Neural crest cell (in vitro differentiated cells): ENCODE data around the gene SMIM5. TPM values are rescaled to one million over a fixed set of nuclear protein-coding genes. Genes with fewer than 3 reads are reported as not detected.
A peak's percentile ranks its signal among the peaks of the same experiment; 100 is the strongest.

Experiments
- DNase-seq: peaks from one replicate; pipeline ENCODE4 v3.0.0; 2021; ENCODE audit warnings: low read depth, mixed read lengths, low spot score
- H3K27ac Mint-ChIP-seq: one replicate; pipeline ENCODE4 v1.8.0; 2021; ENCODE audit warnings: mild to moderate bottlenecking, mixed read lengths; ENCODE audit not compliant: unreplicated experiment
- H3K27me3 Mint-ChIP-seq: 2 replicates; pipeline ENCODE4 v1.8.0; 2021; ENCODE audit warnings: low read depth, mild to moderate bottlenecking, mixed read lengths
- H3K36me3 Mint-ChIP-seq: 2 replicates; pipeline ENCODE4 v1.8.0; 2021; ENCODE audit warnings: low read depth, mild to moderate bottlenecking, mixed read lengths
- H3K4me1 Mint-ChIP-seq: 2 replicates; pipeline ENCODE4 v1.8.0; 2021; ENCODE audit warnings: mixed read lengths
- H3K4me3 Mint-ChIP-seq: one replicate; pipeline ENCODE4 v1.8.0; 2021; ENCODE audit warnings: mild to moderate bottlenecking, mixed read lengths
- H3K9me3 Mint-ChIP-seq: 2 replicates; pipeline ENCODE4 v1.8.0; 2021; ENCODE audit warnings: mixed read lengths
- CTCF ChIP-seq: fragments of 200-600 bp; sonication (generic); conservative IDR thresholded peaks from 2 replicates; pipeline ENCODE4 v1.5.0; 2021; ENCODE audit warnings: antibody characterized with exemption, mild to moderate bottlenecking
- total RNA-seq: library from RNA; stranded (reverse); gene quantifications from 2 replicates; pipeline ENCODE4 v1.2.1, GENCODE V29; 2021

SMIM5 gene
- total RNA-seq, 1 donor from 2014 or later = not detected

- no peaks in the 10 kb centered on the region for H3K36me3 Mint-ChIP-seq
- TF ChIP-seq CTCF = no peak
- DNase-seq = peak; percentile 14
- H3K4me3 Mint-ChIP-seq = peak overlapping the region; percentile 82
- H3K27ac Mint-ChIP-seq = no peak overlapping the region
- H3K27me3 Mint-ChIP-seq = no peaks in the 10 kb centered on the region
- H3K4me1 Mint-ChIP-seq = peaks cover 23% of the 10 kb centered on the region
- H3K9me3 Mint-ChIP-seq = no peaks in the 10 kb centered on the region
Observed at GRCh38 chr17:75661531-75661930, 28.3 kb downstream of the SMIM5 start.

GRCh38 chr17:75662511-75662910, 29.3 kb downstream of the SMIM5 start:
- no peak for TF ChIP-seq CTCF
- H3K4me1 Mint-ChIP-seq = peaks cover 23% of the 10 kb centered on the region
- no peak overlapping the region for H3K4me3 Mint-ChIP-seq
- H3K36me3 Mint-ChIP-seq = no peaks in the 10 kb centered on the region
- no peak for DNase-seq
- no peak overlapping the region for H3K27ac Mint-ChIP-seq
- no peaks in the 10 kb centered on the region for H3K9me3 Mint-ChIP-seq
- H3K27me3 Mint-ChIP-seq = no peaks in the 10 kb centered on the region

- H3K4me3 Mint-ChIP-seq = peak overlapping the region; percentile 8
- H3K27ac Mint-ChIP-seq = no peak overlapping the region
- TF ChIP-seq CTCF = no peak
- H3K27me3 Mint-ChIP-seq = no peaks in the 10 kb centered on the region
- no peaks in the 10 kb centered on the region for H3K9me3 Mint-ChIP-seq
- no peak for DNase-seq
- H3K4me1 Mint-ChIP-seq = peaks cover 29% of the 10 kb centered on the region
- H3K36me3 Mint-ChIP-seq = peaks cover 4% of the 10 kb centered on the region
Observed at GRCh38 chr17:75664099-75664549, 30.9 kb downstream of the SMIM5 start.

GRCh38 chr17:75665981-75666380, 32.7 kb downstream of the SMIM5 start:
- no peak for TF ChIP-seq CTCF
- no peak for DNase-seq
- no peaks in the 10 kb centered on the region for H3K9me3 Mint-ChIP-seq
- no peak overlapping the region for H3K27ac Mint-ChIP-seq
- H3K4me1 Mint-ChIP-seq = peaks cover 35% of the 10 kb centered on the region
- H3K36me3 Mint-ChIP-seq = peaks cover 7% of the 10 kb centered on the region
- peak overlapping the region; percentile 56 for H3K4me3 Mint-ChIP-seq
- H3K27me3 Mint-ChIP-seq = no peaks in the 10 kb centered on the region

GRCh38 chr17:75666959-75667790, 33.9 kb downstream of the SMIM5 start, which contains the start of the genes RECQL5 and SAP30BP:
Gene RECQL5, minus strand, starts transcription at chr17:75667154. Its CDS starts 597 bp downstream, at chr17:75666557.
Gene SAP30BP, plus strand, starts transcription at chr17:75667338. Its CDS starts 35 bp downstream, at chr17:75667373.
- Mint-ChIP-seq H3K36me3 (peaks cover 7% of the 10 kb centered on the region), H3K27me3 (no peaks in the 10 kb centered on the region), H3K27ac (no peak within 1 kb of the TSS), H3K9me3 (no peaks in the 10 kb centered on the region), H3K4me1 (peaks cover 25% of the 10 kb centered on the region), H3K4me3 (peak within 1 kb of the TSS; percentile 56)
- TF ChIP-seq CTCF = no peak
- DNase-seq = peak; percentile 96
